GM19468 (cell line): ENCODE data around the gene MUL1.
"Not testable (repeated sequence)": the region's sequence is repeated elsewhere in the genome, so short reads cannot be mapped to it uniquely, and the experiment has no call there.

Source experiments
- ATAC-seq: cut with Tn5 transposase; IDR thresholded peaks from one replicate; pipeline ENCODE4 v1.9.1; 2021; ENCODE audit warnings: mild to moderate bottlenecking, moderate library complexity, moderate number of reproducible peaks; ENCODE audit not compliant: unreplicated experiment; ENCODE audit errors: extremely low read depth

MUL1 gene

GRCh38 chr1:20519609-20520262, 11.8 kb upstream of the MUL1 start:
- ATAC-seq: not testable (repeated sequence)

- ATAC-seq: no peak
Measured at GRCh38 chr1:20511518-20512428, 3.8 kb upstream of the MUL1 start.

GRCh38 chr1:20508411-20508771, 440 bp upstream of the MUL1 start:
- ATAC-seq: no peak

- ATAC-seq: no peak
Measured at GRCh38 chr1:20507248-20507563, 745 bp downstream of the MUL1 start.

GRCh38 chr1:20505488-20505887, 2.5 kb downstream of the MUL1 start:
- ATAC-seq: no peak

GRCh38 chr1:20500716-20501115, 7.2 kb downstream of the MUL1 start:
- ATAC-seq: no peak

- ATAC-seq: no peak
Measured at GRCh38 chr1:20499718-20500117, 8.2 kb downstream of the MUL1 start.

GRCh38 chr1:20499105-20499504, 8.8 kb downstream of the MUL1 start:
- no peak for ATAC-seq

GRCh38 chr1:20498116-20498515, 9.8 kb downstream of the MUL1 start:
- no peak for ATAC-seq

GRCh38 chr1:20497506-20497905, 10.4 kb downstream of the MUL1 start:
- ATAC-seq: no peak

GRCh38 chr1:20496725-20497383, 11.1 kb downstream of the MUL1 start:
- ATAC-seq: not testable (repeated sequence)

- no peak for ATAC-seq
Measured at GRCh38 chr1:20496241-20496661, 11.7 kb downstream of the MUL1 start.

GRCh38 chr1:20495661-20496060, 12.3 kb downstream of the MUL1 start:
- ATAC-seq: no peak

GRCh38 chr1:20494609-20495311, 13.2 kb downstream of the MUL1 start:
- no peak for ATAC-seq

GRCh38 chr1:20493839-20494608, 13.9 kb downstream of the MUL1 start:
- ATAC-seq: no peak

- ATAC-seq: no peak
Measured at GRCh38 chr1:20493309-20493708, 14.6 kb downstream of the MUL1 start.

GRCh38 chr1:20492751-20493150, 15.2 kb downstream of the MUL1 start:
- ATAC-seq: no peak

GRCh38 chr1:20491866-20492265, 16.1 kb downstream of the MUL1 start:
- ATAC-seq: no peak

GRCh38 chr1:20491178-20491577, 16.8 kb downstream of the MUL1 start:
- no peak for ATAC-seq

GRCh38 chr1:20487236-20487590, 20.7 kb downstream of the MUL1 start:
- no peak for ATAC-seq
